Germinal center (tissue), 1 donor: ENCODE data around the gene JMJD8.

Experiments
- DNase-seq: peaks from one replicate; pipeline ENCODE4 v3.0.0; 2012; ENCODE audit warnings: mixed read lengths, low spot score

JMJD8 gene, protein sequence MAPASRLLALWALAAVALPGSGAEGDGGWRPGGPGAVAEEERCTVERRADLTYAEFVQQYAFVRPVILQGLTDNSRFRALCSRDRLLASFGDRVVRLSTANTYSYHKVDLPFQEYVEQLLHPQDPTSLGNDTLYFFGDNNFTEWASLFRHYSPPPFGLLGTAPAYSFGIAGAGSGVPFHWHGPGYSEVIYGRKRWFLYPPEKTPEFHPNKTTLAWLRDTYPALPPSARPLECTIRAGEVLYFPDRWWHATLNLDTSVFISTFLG

DNA sequence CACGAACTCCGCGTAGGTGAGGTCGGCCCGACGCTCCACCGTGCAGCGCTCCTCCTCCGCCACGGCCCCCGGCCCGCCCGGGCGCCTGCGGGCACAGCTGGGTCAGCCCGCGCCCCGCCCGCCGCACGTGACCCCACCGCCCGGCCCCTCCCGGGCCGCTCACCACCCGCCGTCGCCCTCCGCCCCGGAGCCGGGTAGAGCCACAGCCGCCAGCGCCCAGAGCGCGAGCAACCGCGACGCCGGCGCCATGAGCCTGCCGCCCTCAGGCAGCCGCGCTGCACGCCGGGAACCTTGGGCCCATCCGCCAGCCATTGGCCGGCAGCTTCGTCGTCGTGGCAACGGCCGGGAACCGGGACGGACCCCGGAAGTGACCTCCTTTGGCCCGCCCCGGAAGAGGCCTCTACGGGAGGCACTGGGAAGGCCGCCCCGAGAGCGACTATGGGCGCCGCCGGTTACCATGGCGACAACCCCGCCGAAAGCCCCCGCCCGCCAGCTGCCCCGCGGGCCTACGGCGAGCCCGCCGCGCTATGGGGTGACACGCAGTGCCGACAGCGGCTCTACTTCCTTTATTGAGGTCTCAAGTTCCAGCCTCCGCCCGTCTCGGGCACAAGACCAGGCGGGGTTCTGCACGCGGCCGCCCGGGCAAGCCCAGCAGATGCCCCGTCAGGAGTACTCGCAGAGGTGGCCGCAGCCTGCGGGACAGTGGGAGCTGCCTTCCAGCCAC lies at the start of gene JMJD8:
JMJD8 (minus strand) TSS at position 264 of the 724 bp plus-strand sequence; CDS start at position 249, 15 bp downstream.
- DNase-seq, result peak; percentile 92

DNA sequence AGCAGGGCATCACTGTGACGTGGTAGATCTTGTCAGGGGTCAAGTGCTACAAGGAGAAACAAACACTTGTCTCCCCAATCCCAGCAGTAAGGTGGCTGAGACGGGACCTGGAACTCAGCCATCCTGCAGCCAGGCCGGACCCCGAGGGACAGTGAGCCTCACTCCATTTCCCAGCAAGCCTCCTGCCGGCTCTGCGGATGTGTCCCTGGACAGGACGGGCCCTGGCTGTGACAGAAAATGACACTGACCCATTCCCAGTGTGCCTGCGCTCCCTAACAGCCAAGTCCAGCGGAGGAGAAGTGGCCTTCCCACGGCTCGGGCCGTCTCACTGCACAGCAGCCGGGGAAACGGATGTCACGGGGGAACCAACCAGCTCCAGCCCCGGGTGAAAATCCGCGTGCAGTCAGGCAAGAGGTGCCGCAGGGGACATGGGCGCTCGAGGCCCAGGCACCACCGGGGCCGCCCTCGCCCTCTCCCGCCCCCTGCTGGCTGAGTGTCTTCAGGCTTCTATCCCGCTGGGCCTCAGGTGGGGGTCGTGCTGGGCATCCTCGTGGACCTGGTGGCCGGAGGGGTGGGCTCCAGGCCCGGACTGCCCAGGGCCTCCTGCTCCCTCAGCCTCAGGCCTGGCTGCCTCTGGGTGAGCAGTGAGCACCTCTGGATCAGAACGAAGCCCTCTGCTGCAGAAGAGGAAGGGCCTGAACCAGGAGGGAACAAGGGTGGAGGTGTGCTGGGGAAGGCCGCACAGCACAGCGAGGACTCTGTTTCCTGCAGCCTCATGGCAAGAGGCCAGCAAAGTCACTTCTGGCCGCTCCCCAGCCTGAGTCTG lies 49.5 kb upstream of the JMJD8 start:
- DNase-seq, result no peak

DNA sequence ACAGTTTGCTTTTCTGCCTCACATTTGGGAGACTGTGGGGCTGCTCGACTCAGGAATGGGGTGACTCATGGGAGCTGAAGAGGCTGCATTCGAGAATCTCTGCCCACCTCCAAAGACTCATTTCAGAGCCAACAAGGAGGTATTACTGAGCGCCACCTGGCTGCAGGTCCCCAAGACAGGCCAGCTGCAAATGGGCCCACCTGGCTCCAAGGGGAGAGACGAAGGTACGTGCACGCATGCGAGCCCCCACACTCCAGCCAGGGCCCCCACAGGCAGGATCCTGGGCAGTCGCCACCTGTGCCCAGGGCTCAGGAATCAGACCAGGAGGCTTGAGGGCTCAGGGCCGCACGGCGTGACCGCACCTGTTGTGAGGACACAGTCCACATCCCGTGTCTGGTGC lies 48.8 kb upstream of the JMJD8 start:
- no peak for DNase-seq

DNA sequence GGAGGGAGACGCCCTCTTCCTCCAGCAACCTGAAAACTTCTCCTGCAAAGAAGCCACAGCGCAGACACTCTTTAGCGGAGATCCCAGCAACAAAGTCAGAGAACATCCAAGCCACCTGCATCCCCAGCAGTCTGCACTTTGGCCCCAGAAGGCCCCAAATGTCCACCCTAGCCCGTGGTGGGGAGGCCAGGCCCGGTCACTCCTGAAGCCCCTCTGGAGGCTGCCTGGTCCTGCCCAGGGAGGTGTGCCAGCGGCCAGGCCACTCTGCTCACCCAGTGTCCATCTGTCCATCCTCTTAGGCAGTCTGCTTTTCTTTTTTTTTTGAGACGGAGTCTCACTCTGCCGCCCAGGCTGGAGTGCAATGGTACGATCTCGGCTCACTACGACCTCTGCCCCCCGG lies 48.2 kb upstream of the JMJD8 start:
- DNase-seq, result no peak

DNA sequence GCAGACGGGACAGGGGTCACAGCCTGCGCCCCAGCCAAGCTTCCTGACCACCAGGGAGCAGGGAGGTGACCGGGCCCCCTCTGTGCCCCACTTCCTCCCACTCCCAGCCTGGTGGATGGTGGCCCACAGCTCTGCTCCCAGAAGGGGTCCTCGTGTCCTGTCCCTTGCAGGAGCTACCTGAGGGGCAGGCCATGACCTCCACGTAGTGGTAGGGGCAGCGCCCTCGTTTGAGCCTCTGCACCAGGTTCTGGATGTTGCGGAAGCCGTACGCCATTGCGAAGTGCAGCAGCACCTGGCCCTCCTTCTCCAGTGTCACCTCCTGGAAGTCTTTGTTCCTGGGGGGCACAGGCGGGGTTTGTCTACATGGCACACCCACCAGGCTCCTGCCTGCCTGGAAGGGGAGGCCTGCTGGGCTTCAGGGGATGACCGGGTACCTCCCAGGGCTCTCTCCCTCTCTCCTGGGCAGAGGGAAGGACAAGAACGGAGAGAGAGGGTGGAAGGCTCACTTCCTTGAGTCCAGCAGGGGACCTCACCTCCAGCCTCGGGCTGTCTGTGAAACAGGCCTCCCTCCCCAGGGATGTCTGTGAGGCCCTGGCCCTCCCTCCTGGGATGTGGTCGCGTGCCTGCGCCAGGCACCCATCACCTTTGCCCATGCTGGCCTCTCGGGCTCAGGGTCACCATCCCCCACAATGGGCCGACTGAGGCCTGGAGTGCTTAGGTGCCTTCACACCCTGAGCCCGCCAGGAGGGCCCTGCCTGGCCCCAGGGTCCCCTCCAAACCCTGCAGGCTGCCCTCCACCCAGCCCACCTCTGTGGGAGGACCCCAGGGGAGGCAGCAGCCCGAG lies 46.8 kb upstream of the JMJD8 start:
- DNase-seq, result no peak

DNA sequence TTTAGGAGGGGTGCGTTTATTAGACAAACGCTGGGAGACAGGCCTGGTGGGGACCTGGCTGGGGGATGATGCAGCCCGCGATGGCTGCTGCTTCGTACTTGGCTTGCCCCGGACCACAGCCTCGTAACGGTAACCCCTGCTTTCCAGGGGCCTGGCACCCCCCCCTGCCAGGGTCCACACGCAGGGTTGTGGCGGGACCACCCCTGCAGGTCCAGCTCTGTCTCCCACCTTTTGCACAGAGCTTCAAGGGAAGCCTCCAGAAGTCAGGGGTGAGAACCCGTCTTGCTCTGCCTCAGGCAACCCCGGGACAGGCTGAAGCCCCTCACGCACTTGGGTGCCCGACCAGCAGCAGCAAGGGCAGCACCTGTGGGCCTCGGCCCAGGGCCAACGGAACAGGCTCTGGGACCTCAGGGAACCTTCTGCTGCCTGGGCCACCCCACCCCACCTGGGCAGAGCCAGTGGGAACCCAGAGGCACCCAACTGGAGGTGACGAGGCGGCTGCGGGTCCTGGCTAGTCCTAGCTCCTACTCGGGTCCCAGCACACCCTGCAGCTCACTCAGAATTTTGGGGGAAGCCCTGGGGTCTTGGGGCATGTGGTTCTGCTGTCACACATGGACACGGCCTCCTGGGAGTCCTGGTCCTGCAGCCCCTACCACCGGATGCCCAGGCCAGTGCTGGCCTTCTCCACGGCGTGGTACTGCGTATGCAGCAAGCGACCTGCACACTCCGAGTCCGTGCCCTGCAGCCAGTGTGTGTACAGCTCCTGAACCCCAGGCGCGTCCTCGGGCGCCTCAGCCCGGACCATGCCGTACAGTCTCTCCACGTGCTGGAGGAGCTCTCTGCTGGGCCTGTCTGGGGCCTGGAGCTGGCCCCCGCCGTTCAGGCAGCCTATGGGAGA lies 45.9 kb upstream of the JMJD8 start:
- no peak for DNase-seq

DNA sequence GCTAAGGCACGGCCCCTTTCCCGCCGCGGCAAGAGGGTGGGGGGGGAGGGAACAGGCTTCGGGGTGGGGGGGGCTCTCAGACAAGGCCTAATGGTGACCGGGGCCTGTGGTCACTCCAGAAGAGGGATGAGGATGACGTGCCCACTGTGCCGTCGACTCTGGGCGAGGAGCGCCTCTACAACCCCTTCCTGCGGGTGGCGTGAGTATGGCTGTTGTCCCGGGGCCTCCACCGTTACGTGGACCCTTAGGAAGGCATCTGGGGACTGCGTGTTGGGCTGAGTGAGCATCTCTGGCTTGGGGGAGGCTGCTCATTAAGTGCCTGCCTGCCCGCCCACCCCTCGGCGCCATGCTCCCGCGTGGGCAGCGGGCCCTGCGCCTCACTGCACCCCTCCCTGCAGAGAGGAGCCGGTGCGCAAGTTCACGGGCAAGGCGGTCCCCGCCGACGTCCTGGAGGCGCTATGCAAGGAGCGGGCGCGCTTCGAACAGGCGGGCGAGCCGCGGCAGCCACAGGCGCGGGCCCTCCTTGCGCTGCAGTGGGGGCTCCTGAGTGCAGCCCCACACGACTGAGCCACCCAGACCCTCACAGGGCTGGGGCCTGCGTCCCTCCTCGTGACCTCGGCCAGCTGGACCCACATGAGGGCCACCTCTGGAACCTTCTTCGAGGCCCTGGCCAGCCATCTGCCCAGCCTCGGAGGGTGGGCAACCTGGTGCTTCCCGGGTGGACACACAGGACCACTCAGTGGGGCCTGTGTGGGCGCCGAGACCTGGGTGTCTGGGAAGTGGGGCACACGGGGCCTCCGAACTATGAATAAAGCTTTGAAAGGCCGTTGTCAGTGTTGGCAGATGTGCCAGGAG lies 45.0 kb upstream of the JMJD8 start:
- no peak for DNase-seq

DNA sequence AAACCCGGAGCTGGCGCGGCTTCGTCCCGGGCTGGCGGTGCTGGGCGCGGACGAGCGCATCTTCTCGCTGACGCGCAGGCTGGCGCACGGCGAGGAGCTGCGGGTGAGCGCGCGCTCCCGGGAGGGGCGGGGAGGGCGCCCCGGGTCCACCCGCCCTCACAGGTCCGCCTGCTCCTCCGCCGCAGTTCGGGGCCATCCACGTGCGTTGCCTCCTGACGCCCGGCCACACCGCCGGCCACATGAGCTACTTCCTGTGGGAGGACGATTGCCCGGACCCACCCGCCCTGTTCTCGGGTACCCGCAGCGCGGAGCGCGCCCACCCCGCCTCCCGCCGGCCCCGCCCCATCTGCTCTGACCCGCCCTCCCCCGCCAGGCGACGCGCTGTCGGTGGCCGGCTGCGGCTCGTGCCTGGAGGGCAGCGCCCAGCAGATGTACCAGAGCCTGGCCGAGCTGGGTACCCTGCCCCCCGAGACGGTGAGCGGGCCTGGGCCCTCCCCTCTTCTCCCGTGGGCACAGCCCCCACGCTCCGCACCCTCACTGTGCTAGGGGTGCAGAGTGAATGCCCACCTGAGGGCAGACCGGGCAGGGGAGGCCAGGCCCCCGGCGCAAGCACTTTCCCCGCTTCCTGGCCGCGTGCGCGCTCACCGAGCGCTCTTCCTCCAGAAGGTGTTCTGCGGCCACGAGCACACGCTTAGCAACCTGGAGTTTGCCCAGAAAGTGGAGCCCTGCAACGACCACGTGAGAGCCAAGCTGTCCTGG lies 44.2 kb upstream of the JMJD8 start:
- peak; percentile 74 for DNase-seq

DNA sequence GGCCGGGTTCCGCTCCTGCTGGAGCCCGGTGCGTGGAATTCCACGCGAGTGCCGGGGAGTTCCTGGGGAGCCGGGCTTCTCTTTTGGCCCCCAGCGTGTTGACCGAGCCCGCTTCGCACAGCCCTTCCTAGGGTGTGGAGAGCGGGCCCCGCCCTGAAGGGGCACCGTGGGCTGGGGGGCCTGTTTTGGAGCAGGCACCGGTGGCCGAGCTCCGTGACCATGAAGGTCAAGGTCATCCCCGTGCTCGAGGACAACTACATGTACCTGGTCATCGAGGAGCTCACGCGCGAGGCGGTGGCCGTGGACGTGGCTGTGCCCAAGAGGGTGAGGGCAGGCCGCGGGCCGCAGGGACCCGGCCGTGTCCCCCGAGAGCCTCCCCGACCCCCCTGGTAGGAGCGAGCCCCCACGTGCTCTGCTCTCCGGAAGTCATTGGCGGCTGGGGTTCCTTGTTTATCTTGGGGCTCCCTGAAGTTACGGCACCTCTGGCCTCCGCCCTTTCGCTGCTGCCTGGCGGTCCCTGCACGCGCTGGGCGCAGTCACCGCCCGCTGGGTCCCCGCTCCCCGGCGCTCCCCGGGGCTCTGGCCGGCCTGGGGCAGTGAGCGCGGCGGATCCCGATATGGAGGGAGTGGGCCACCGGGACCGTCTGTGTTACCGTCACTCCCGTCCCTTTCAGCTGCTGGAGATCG lies 43.3 kb upstream of the JMJD8 start:
- peak; percentile 52 for DNase-seq

DNA sequence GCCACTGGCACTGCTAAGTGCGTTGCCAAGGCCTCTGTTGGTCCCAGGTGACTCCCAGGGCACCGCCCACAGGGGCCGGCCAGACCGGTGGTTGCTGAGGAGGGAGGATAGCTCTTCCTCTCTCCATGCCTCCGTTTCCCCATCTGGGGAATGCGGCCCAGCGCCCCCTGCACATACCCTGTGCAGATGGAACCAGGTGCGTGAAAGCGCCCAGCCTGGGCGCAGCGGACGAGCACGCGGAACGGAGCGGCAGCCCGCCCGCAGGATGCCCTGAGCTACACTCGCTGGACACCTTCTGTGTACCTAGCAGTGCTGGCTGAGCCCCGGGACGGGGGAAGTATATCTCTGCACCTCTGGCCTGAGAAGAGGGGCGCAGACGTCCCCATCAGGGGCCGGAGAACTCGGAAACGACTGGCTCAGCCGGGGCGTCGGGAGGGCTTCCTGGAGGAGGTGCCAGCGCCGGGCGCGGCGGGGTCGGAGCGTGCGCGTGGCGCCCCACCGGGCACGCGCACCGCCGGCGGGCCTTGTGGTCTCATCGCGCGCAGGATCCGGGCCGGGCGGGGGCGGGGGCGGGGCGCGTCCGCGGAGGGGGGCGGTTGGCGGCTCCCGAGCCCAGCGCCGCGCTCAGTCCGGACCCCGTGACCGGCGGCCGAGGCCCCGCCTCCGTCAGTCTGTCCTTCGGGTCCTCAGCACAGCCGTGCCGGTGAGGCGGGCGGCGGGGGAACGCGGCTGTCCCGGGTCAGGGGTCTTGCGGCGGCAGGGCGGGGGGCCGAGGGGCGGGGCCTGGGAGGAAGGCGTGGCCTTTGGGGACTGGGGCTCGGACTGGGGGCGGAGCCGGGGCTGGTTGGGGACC lies 42.5 kb upstream of the JMJD8 start, which contains the start of the genes CCDC78 and HAGHL:
CCDC78 (minus strand) TSS at position 6 of the 853 bp plus-strand sequence. CDS start 76 bp downstream, outside the sequence.
HAGHL (plus strand) TSS at position 669 of the 853 bp plus-strand sequence. CDS start 404 bp downstream, outside the sequence.
- DNase-seq, result peak; percentile 78

DNA sequence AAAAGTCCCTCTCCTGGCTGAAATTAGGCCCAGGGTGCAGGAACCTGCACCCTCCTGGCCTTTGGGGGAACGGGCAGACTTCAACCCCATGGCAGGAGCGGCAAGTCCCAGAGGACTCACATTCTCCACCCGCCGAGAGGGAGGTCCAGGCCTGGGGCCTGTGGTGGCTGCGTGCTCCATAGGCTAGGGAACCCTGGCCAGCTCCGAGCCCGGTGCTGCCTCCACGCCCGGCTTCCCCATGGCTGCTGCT lies 42.0 kb upstream of the JMJD8 start:
- DNase-seq, result no peak

DNA sequence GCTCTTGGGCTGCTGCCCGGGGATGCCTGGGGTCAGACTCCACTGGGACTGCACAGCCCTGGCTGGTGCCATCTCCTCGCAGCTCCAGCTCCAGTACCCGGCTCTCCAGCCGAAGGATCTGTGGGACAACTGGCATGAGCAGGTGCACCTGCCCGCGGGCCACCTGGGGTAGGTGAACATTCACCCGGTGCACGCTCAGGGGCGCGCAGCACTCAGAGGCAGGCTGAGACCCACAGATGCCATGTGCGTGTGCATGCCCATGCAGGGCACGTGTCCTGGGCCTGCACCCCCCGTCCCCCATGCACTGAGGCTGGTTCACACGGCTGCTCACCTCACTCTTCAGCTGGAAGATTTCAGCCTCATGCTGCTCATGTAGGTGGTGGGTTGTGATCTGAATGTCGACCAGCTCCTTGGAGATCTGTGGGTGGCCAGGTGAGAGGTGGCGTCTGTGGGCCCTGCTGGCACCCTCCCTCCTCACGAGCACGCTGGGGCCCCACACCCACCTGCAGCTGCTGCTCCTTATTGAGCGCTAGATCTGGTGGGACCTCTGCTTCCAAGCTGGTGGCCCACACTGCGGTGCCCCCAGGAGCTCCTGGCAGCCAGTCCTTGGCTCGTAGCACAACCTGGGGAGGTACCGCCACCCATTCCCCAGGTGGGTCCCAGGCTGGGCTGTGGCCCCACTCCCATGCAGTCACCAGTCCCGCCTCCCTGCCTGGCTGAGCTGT lies 41.5 kb upstream of the JMJD8 start:
- DNase-seq, result no peak

DNA sequence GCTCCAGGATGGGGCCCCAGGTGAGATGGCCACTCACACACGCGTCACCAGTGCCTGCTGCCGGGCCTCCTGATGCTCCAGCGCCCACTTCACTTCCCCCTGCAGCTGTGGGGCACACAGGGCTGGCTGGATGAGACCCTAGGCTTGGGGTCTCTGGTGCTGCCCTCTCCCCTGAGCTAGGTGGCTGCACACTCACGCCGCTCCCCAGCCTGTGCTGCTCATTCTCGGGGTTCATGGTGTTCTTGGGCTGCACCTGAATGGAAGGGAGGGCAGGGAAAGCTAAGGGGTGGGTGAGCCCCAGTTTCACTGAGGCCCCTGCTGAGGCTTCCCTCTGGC lies 40.9 kb upstream of the JMJD8 start:
- DNase-seq, result no peak

DNA sequence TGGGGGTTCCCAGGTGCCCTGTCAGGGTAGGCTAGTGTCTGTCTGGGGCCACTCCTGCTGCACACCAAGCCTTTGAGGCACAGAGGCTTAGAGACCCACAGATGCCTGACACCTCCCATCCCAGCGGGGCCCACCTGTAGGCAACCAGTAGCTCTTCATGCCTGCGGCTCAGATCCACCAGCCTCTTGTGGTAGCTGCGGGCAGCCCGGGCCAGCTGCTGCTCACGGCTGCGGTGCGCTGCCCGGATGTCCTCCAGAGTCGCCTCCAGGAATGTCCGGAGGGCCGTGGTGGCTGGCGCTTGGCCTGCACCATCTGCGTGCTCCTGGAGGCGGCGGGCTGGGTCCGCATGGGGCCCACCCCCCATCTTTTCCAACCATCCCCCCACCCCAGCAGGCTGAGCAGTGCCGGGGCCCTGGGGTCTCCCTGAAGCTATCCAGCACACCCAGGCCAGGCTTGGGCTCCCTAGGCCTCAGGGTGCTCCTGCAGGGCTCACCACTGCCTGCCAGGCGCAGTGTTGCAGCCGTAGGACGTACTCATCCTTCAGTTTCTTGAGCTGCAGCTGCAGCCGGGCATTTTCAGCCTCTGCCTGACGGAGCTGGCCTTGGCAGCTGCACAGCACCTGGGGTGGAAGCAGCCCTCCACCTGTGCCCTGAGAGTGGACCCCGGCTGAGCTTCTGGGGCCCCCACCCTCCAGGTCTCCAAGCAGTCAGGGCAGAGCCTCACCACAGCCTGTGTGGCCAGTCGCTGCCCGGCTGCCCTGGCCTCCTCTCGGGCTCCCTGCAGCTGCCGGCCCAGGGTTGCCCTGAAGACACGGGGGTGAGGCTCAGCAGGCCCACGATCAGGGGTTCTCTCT lies 40.3 kb upstream of the JMJD8 start:
- no peak for DNase-seq

DNA sequence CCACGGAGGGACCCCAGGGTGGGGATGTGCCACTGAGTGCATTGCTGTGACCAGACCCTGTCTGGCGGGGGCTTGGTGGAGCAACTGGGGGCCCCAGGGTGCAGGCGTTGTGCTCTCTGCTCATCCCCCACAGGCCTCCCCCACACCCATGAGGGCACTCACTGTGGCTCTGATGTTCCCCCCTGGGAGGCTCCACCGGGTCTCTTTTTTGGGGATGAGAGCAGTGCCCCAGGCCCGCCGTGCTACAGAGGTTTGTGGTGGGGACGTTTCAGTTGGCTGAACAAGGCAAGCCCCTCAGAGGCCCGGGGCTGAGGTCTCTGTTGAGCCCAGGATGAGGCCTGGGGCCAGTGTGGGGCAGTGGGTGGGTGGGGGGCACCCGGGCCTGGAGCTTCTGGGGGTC lies 39.6 kb upstream of the JMJD8 start:
- no peak for DNase-seq
